H9 (cell line): Measurements from ENCODE around the gene PPP1R26. TPM values are rescaled to one million over a fixed set of nuclear protein-coding genes. Genes with fewer than 3 reads are reported as not detected.
A peak's percentile ranks its signal among the peaks of the same experiment; 100 is the strongest.

Source experiments
- DNase-seq: peaks from one replicate; pipeline ENCODE4 v3.0.0-alpha.2; 2017
- H2AFZ ChIP-seq: one replicate; pipeline ENCODE4 v1.6.1; 2013; ENCODE audit warnings: mild to moderate bottlenecking, low read length, control low read depth, moderate library complexity
- H2AK5ac ChIP-seq: 2 replicates; pipeline ENCODE4 v1.6.1; 2013; ENCODE audit warnings: low read length, control low read depth, mixed read lengths; ENCODE audit not compliant: insufficient read length
- H2BK120ac ChIP-seq: one replicate; pipeline ENCODE4 v1.6.1; 2013; ENCODE audit warnings: low read depth, mild to moderate bottlenecking, low read length, control low read depth, inconsistent platforms; ENCODE audit not compliant: poor library complexity, severe bottlenecking
- H2BK12ac ChIP-seq: 2 replicates; pipeline ENCODE4 v1.6.1; 2013; ENCODE audit warnings: low read length, control low read depth, mixed read lengths, low read depth; ENCODE audit not compliant: insufficient read length
- H2BK15ac ChIP-seq: 2 replicates; pipeline ENCODE4 v1.6.1; 2013; ENCODE audit warnings: low read depth, low read length, control low read depth
- H2BK20ac ChIP-seq: one replicate; pipeline ENCODE4 v1.6.1; 2013; ENCODE audit warnings: low read depth, mild to moderate bottlenecking, low read length, control low read depth, inconsistent platforms; ENCODE audit not compliant: poor library complexity, severe bottlenecking
- H2BK5ac ChIP-seq: 2 replicates; pipeline ENCODE4 v1.6.1; 2013; ENCODE audit warnings: low read length, control low read depth, mixed read lengths; ENCODE audit not compliant: insufficient read length
- H3K14ac ChIP-seq: 2 replicates; pipeline ENCODE4 v1.6.1; 2013; ENCODE audit warnings: low read length, control low read depth; ENCODE audit not compliant: insufficient read depth
- H3K18ac ChIP-seq: 2 replicates; pipeline ENCODE4 v1.6.1; 2013; ENCODE audit warnings: low read depth, mild to moderate bottlenecking, mixed read lengths, low read length, control low read depth; ENCODE audit not compliant: insufficient read length
- H3K23ac ChIP-seq: 2 replicates; pipeline ENCODE4 v1.6.1; 2013; ENCODE audit warnings: low read length, control low read depth, mixed read lengths, low read depth; ENCODE audit not compliant: insufficient read length
- H3K23me2 ChIP-seq: 2 replicates; pipeline ENCODE4 v1.6.1; 2013; ENCODE audit warnings: low read depth, mild to moderate bottlenecking, mixed read lengths, low read length, control low read depth; ENCODE audit not compliant: insufficient read length, poor library complexity, severe bottlenecking
- H3K27ac ChIP-seq: 2 replicates; pipeline ENCODE4 v1.5.1; 2013; ENCODE audit warnings: low read length, control low read depth, mixed read lengths, low read depth; ENCODE audit not compliant: insufficient read length
- H3K27me3 ChIP-seq: 2 replicates; pipeline ENCODE4 v1.6.1; 2013; ENCODE audit warnings: low read length, control low read depth, inconsistent platforms; ENCODE audit not compliant: insufficient read depth
- H3K4ac ChIP-seq: 2 replicates; pipeline ENCODE4 v1.6.1; 2013; ENCODE audit warnings: low read depth, mild to moderate bottlenecking, control low read depth, inconsistent platforms, low read length, moderate library complexity
- H3K4me1 ChIP-seq: 2 replicates; pipeline ENCODE4 v1.6.1; 2013; ENCODE audit warnings: low read length, control low read depth, inconsistent platforms; ENCODE audit not compliant: insufficient read depth
- H3K4me2 ChIP-seq: 2 replicates; pipeline ENCODE4 v1.6.1; 2013; ENCODE audit warnings: low read length, control low read depth, mixed read lengths; ENCODE audit not compliant: insufficient read length, insufficient read depth
- H3K56ac ChIP-seq: 2 replicates; pipeline ENCODE4 v1.6.1; 2013; ENCODE audit warnings: low read depth, mild to moderate bottlenecking, mixed read lengths, low read length, control low read depth; ENCODE audit not compliant: insufficient read length
- H3K79me1 ChIP-seq: 2 replicates; pipeline ENCODE4 v1.6.1; 2013; ENCODE audit warnings: low read depth, mild to moderate bottlenecking, moderate library complexity, low read length, control low read depth, inconsistent platforms; ENCODE audit not compliant: insufficient read depth, poor library complexity, severe bottlenecking
- H3K79me2 ChIP-seq: 2 replicates; pipeline ENCODE4 v1.6.1; 2013; ENCODE audit warnings: low read length, control low read depth, inconsistent platforms; ENCODE audit not compliant: insufficient read depth
- H3K9ac ChIP-seq: 2 replicates; pipeline ENCODE4 v1.6.1; 2013; ENCODE audit warnings: low read length, control low read depth, mixed read lengths; ENCODE audit not compliant: insufficient read length; ENCODE audit errors: extremely low read depth
- H3K9me3 ChIP-seq: one replicate; pipeline ENCODE4 v1.6.1; 2013; ENCODE audit warnings: low read depth, low read length, inconsistent platforms; ENCODE audit not compliant: control insufficient read depth
- H3T11ph ChIP-seq: one replicate; pipeline ENCODE4 v1.6.1; 2013; ENCODE audit warnings: mild to moderate bottlenecking, low read length, control low read depth, inconsistent platforms
- H4K20me1 ChIP-seq: one replicate; pipeline ENCODE4 v1.6.1; 2013; ENCODE audit not compliant: control insufficient read depth, insufficient read length, insufficient read depth
- H4K5ac ChIP-seq: 2 replicates; pipeline ENCODE4 v1.6.1; 2013; ENCODE audit warnings: low read depth, mild to moderate bottlenecking, mixed read lengths, low read length, control low read depth; ENCODE audit not compliant: insufficient read length
- H4K8ac ChIP-seq: replicated peaks from 2 replicates; pipeline ENCODE4 v1.6.1; 2013; ENCODE audit warnings: low read length, control low read depth, mixed read lengths, low read depth; ENCODE audit not compliant: insufficient read length
- H4K91ac ChIP-seq: 2 replicates; pipeline ENCODE4 v1.6.1; 2013; ENCODE audit warnings: low read depth, mild to moderate bottlenecking, moderate library complexity, mixed read lengths, low read length, control low read depth; ENCODE audit not compliant: insufficient read length
- H3K27ac Mint-ChIP-seq, 3 experiments: 2 replicates in 2 of 3; 3 replicates in 1 of 3; pipeline ENCODE4 v1.8.0; 2020 to 2021; ENCODE audit warnings: mixed read lengths in 3 of 3, mild to moderate bottlenecking in 1 of 3, moderate library complexity in 1 of 3
- H3K27me3 Mint-ChIP-seq: 2 replicates; pipeline ENCODE4 v1.8.0; 2021; ENCODE audit warnings: low read depth, mild to moderate bottlenecking, moderate library complexity, mixed read lengths
- H3K36me3 Mint-ChIP-seq, 3 experiments: 2 replicates in 2 of 3; 3 replicates in 1 of 3; pipeline ENCODE4 v1.8.0; 2020 to 2021; ENCODE audit warnings: low read depth in 3 of 3, mixed read lengths in 3 of 3; ENCODE audit not compliant: insufficient read depth in 1 of 3
- H3K4me1 Mint-ChIP-seq, 2 experiments: 2 replicates each; pipeline ENCODE4 v1.8.0; 2020; ENCODE audit warnings: mixed read lengths in 2 of 2
- H3K4me3 Mint-ChIP-seq, 2 experiments: 2 replicates in 1 of 2; 3 replicates in 1 of 2; pipeline ENCODE4 v1.8.0; 2020 to 2021; ENCODE audit warnings: mild to moderate bottlenecking in 2 of 2, mixed read lengths in 2 of 2, moderate library complexity in 1 of 2
- H3K9me3 Mint-ChIP-seq, 2 experiments: 2 replicates in 1 of 2; 3 replicates in 1 of 2; pipeline ENCODE4 v1.8.0; 2020; ENCODE audit warnings: mild to moderate bottlenecking in 2 of 2, mixed read lengths in 2 of 2, moderate library complexity in 1 of 2
- CTCF ChIP-seq: fragments of 200-600 bp; sonication (generic); conservative IDR thresholded peaks from 3 replicates; pipeline ENCODE4 v1.8.0; 2021; ENCODE audit warnings: antibody characterized with exemption, mild to moderate bottlenecking
- WGBS: extraction: QIAGEN DNeasy Blood & Tissue Kit; methylation state at CpG from one replicate; pipeline ENCODE4 v1.1.7; 2013; ENCODE audit warnings: missing lambda C conversion rate, low lambda C conversion rate, mixed read lengths; ENCODE audit not compliant: insufficient read length; ENCODE audit errors: extremely low coverage; 5-methylcytosine and 5-hydroxymethylcytosine counted together
- total RNA-seq: library from RNA; stranded (reverse); gene quantifications from 2 replicates; pipeline ENCODE4 v1.2.1, GENCODE V29; 2021

Gene PPP1R26
- total RNA-seq, 1 experiment from 2014 or later = 38.0 TPM

DNA sequence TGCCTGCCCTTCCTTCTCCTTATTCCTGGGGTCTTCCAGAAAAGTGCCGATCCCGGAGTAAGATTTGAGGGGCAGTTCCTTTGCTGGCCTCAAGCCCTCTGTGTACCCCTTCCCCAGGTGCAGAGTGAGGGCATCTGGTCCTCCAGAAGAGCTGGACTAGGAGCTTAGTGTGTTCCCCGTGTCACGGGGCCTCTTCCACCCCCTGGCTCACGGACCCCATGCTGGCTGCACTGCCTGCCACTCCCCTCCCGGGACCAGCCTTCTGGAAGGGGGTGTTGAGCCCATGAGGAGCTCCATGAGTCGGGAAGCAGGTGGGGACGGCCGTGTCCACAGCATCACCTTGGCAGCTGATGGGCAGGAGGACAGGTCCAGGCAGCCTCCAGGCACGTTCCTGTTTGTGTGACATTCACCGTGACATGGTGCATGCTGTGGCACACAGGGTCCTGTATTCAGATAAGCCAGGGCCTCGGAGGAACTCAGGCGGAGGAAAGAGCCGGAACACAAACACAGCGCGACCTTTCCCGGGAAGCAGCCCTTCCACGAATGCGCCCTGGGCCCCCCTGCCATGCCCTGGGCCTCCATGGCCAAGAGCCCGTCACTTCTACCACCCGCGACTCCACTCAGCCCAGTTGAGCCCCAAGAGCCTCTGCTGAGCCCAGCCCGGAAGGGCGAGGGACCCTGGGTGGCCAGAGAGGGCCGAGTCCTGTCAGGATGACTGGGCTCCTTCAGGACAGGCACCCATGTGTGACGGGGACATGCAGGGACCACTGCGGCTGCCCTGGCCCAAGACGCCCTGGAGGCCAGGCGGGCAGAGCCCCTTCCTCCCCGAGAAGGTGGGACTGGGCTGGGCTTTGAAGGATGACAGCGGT is 35.7 kb downstream of the PPP1R26 start:
- no peaks in the 10 kb centered on the region for H3K23me2 ChIP-seq
- H3K27me3 ChIP-seq = no peaks in the 10 kb centered on the region
- no peak overlapping the region for H3K4ac ChIP-seq
- no peak overlapping the region for H2BK12ac ChIP-seq
- H2AFZ ChIP-seq = no peak overlapping the region
- no peak overlapping the region for H3T11ph ChIP-seq
- H3K27ac ChIP-seq = no peak overlapping the region
- no peak overlapping the region for H3K14ac ChIP-seq
- no peak overlapping the region for H4K91ac ChIP-seq
- H3K56ac ChIP-seq = no peak overlapping the region
- peaks cover 0 to 5% of the 10 kb centered on the region in 2 experiments; a peak in 2 of 5 replicates for H3K9me3 Mint-ChIP-seq
- H3K9me3 ChIP-seq = no peaks in the 10 kb centered on the region
- H3K9ac ChIP-seq = no peak overlapping the region
- H3K4me2 ChIP-seq = no peak overlapping the region
- DNase-seq = peak; percentile 23
- H3K27me3 Mint-ChIP-seq = no peaks in the 10 kb centered on the region
- no peaks in the 10 kb centered on the region for H4K20me1 ChIP-seq
- H3K18ac ChIP-seq = no peak overlapping the region
- H3K36me3 Mint-ChIP-seq = no peaks in the 10 kb centered on the region
- H2BK120ac ChIP-seq = no peak overlapping the region
- H2BK20ac ChIP-seq = no peak overlapping the region
- H3K79me1 ChIP-seq = no peaks in the 10 kb centered on the region
- no peak overlapping the region for H3K23ac ChIP-seq
- no peak overlapping the region for H2BK5ac ChIP-seq
- H3K79me2 ChIP-seq = no peaks in the 10 kb centered on the region
- no peak overlapping the region for H2AK5ac ChIP-seq
- 0 out of 2 replicates have a peak, but pooled peaks cover 2% of the 10 kb centered on the region for H3K4me1 ChIP-seq
- no peak overlapping the region for H4K5ac ChIP-seq
- no peak overlapping the region for H4K8ac ChIP-seq
- no peak overlapping the region; the same call in 1 of the 2 replicates for H2BK15ac ChIP-seq
- WGBS = no CpG with 5 or more reads among the region's 31 CpGs
- H3K4me3 Mint-ChIP-seq = no peak overlapping the region
- no peak overlapping the region for H3K27ac Mint-ChIP-seq
- H3K4me1 Mint-ChIP-seq = peaks cover 3 to 11% of the 10 kb centered on the region in 2 experiments; a peak in 1 of 4 replicates
- no peak for TF ChIP-seq CTCF
